ENCODE measurements around the gene ZCWPW1. TPM values are rescaled to one million over a fixed set of nuclear protein-coding genes. Genes with fewer than 3 reads are reported as not detected.

ZCWPW1 gene
- total and polyA plus RNA-seq, 2 experiments from 2014 or later, result 2.2 to 3.3 TPM

DNA sequence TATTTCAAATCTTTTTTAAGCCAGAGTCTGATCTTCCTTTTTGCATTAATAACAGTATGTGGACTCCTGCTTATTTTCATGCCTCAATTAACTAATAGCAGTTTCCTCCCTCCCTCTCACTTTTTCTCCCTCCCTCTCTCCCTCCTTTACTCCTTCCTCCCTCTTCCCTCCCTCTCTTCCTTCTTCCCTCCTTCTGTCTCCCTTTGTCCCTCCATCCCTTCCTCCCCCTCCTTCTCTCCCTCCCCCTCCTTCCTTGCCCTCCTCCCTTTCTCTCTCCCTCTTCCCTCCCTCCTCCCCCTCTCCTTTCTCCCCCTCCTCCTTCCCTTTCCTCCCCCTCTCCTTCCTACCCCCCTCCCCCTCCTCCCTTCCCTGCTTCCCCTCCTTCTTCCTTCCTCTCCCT is 2.0 kb downstream of the ZCWPW1 start:
- Histone ChIP-seq H2AFZ (no peak overlapping the region), H3K4me1 (ENCODE audit: insufficient read depth) (peaks cover 12% of the 10 kb centered on the region), H3K9me3 (ENCODE audit: low read depth) (no peaks in the 10 kb centered on the region), H3K27ac (no peak overlapping the region), H4K20me1 (ENCODE audit: insufficient read depth, poor library complexity, severe bottlenecking) (no peaks in the 10 kb centered on the region), H3K4me2 (no peak overlapping the region), H3K9me2 (replicated peaks; ENCODE audit: insufficient read depth) (no peaks in the 10 kb centered on the region), H3K36me3 (replicated peaks; ENCODE audit: insufficient read depth, low read depth) (no peaks in the 10 kb centered on the region), H3K4me3 (no peak overlapping the region), H3K79me2 (peaks cover 16% of the 10 kb centered on the region), H3K27me3 (no peaks in the 10 kb centered on the region)
- no peak for DNase-seq (ENCODE audit: low spot score)
- no peak for TF ChIP-seq EZH2phosphoT487 (IDR thresholded peaks at IDR 0.05; ENCODE audit: low read depth, severe bottlenecking, unreplicated experiment)
- no peak for TF ChIP-seq EZH2 (IDR thresholded peaks at IDR 0.05; ENCODE audit: borderline replicate concordance)
- TF ChIP-seq, protein P1, sequence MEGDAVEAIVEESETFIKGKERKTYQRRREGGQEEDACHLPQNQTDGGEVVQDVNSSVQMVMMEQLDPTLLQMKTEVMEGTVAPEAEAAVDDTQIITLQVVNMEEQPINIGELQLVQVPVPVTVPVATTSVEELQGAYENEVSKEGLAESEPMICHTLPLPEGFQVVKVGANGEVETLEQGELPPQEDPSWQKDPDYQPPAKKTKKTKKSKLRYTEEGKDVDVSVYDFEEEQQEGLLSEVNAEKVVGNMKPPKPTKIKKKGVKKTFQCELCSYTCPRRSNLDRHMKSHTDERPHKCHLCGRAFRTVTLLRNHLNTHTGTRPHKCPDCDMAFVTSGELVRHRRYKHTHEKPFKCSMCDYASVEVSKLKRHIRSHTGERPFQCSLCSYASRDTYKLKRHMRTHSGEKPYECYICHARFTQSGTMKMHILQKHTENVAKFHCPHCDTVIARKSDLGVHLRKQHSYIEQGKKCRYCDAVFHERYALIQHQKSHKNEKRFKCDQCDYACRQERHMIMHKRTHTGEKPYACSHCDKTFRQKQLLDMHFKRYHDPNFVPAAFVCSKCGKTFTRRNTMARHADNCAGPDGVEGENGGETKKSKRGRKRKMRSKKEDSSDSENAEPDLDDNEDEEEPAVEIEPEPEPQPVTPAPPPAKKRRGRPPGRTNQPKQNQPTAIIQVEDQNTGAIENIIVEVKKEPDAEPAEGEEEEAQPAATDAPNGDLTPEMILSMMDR (IDR thresholded peaks at IDR 0.05; ENCODE audit: poor library complexity), result no peak

DNA sequence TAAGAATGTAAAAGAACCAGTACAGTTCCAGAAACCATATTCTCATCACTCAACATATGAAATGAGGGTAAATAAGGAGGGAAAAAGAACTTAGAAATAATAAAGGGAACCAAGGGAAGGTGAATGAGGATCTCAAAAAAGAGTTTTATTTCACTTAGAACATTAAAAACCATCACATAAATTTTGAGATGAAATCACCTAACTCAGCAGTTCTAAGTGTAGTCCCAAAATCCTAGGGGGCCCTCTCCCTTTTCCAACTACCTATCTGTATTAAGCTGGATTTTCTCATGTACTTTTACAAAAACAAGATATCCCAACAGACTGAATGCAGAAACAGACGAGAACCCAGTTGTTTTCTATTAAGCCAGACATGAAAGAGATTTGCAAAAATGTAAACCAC is 3.2 kb downstream of the ZCWPW1 start:
- Histone ChIP-seq H3K36me3 (replicated peaks; ENCODE audit: insufficient read depth, low read depth) (no peaks in the 10 kb centered on the region), H3K4me1 (ENCODE audit: insufficient read depth) (peaks cover under 1% of the 10 kb centered on the region), H4K20me1 (ENCODE audit: insufficient read depth, poor library complexity, severe bottlenecking) (no peaks in the 10 kb centered on the region), H2AFZ (no peak overlapping the region), H3K27ac (no peak overlapping the region), H3K79me2 (peaks cover 4% of the 10 kb centered on the region), H3K27me3 (no peaks in the 10 kb centered on the region), H3K9me2 (replicated peaks; ENCODE audit: insufficient read depth) (no peaks in the 10 kb centered on the region), H3K9me3 (ENCODE audit: low read depth) (no peaks in the 10 kb centered on the region), H3K4me2 (no peak overlapping the region), H3K4me3 (no peak overlapping the region)
- 39% methylated on average over 1 of the region's 1 CpG for WGBS (ENCODE audit: low lambda C conversion rate, missing lambda C conversion rate)
- TF ChIP-seq EZH2phosphoT487 (IDR thresholded peaks at IDR 0.05; ENCODE audit: low read depth, severe bottlenecking, unreplicated experiment) (no peak), EZH2 (IDR thresholded peaks at IDR 0.05; ENCODE audit: borderline replicate concordance) (no peak)
- TF ChIP-seq, protein P1 (IDR thresholded peaks at IDR 0.05; ENCODE audit: poor library complexity), result no peak
- no peak for DNase-seq (ENCODE audit: low spot score)

DNA sequence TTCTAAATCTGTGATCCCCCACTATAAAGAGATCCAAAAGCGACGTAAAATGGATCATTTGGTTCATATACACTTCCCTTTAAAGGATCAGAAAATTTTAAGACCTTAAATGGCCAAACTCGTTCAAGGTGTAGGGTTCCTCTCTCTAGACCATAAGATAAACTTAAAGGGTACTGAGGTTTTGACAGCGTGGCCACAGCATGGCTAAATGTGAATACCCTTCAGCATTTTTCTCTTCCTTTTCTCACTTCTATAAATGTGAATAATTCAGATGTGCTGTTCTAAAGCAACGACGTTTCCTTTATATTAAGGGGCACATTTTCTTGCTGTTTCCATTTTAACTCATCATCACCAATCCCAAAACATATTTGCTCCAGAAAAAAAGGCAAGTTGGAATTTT is 5.2 kb downstream of the ZCWPW1 start:
- no peak for DNase-seq (ENCODE audit: low spot score)
- WGBS (ENCODE audit: low lambda C conversion rate, missing lambda C conversion rate), result 94% methylated on average over 6 of the region's 6 CpGs
- H4K20me1 ChIP-seq (ENCODE audit: insufficient read depth, poor library complexity, severe bottlenecking), result no peaks in the 10 kb centered on the region
- H3K79me2 ChIP-seq, result no peaks in the 10 kb centered on the region
- no peaks in the 10 kb centered on the region for H3K36me3 ChIP-seq (replicated peaks; ENCODE audit: insufficient read depth, low read depth)
- no peak overlapping the region for H3K27ac ChIP-seq
- H3K4me1 ChIP-seq (ENCODE audit: insufficient read depth), result no peaks in the 10 kb centered on the region
- H2AFZ ChIP-seq, result no peak overlapping the region
- H3K9me3 ChIP-seq (ENCODE audit: low read depth), result no peaks in the 10 kb centered on the region
- TF ChIP-seq EZH2phosphoT487 (IDR thresholded peaks at IDR 0.05; ENCODE audit: low read depth, severe bottlenecking, unreplicated experiment), result no peak
- TF ChIP-seq EZH2 (IDR thresholded peaks at IDR 0.05; ENCODE audit: borderline replicate concordance), result no peak
- TF ChIP-seq, protein P1 (IDR thresholded peaks at IDR 0.05; ENCODE audit: poor library complexity), result no peak
- H3K9me2 ChIP-seq (replicated peaks; ENCODE audit: insufficient read depth), result no peaks in the 10 kb centered on the region
- no peaks in the 10 kb centered on the region for H3K27me3 ChIP-seq
- H3K4me3 ChIP-seq, result no peak overlapping the region
- H3K4me2 ChIP-seq, result no peak overlapping the region

DNA sequence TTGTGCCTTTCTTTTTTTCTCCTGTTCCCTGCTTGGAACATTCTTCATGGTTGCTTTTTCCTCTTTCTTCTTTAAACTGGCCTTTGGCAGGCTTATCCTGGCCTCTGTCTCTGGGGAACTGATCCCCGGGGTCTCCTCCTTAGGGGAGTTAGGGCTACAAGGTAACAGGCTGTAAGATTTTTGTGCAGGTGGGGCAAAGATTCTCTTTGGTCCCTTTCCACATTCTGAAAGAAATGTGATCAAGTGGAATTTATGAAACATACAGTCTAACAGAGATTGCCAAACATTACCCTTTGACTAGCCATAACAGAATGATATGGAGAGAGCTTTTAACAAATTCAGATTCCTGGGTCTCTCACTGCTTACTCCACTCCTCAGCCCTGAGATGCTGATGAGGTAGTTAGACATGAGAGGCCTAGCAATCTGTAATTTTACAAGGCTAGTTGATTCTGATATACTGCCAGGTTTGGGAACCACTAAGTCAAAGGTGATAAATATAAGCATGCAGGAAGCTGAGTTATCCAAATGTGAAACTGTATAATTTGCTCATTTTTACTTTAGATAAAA is 8.8 kb downstream of the ZCWPW1 start:
- no peaks in the 10 kb centered on the region for H4K20me1 ChIP-seq (ENCODE audit: insufficient read depth, poor library complexity, severe bottlenecking)
- no peak overlapping the region for H3K27ac ChIP-seq
- H3K27me3 ChIP-seq, result no peaks in the 10 kb centered on the region
- TF ChIP-seq, protein P1 (IDR thresholded peaks at IDR 0.05; ENCODE audit: poor library complexity), result no peak
- no peaks in the 10 kb centered on the region for H3K79me2 ChIP-seq
- H2AFZ ChIP-seq, result no peak overlapping the region
- H3K4me3 ChIP-seq, result no peak overlapping the region
- no peak for DNase-seq (ENCODE audit: low spot score)
- no peaks in the 10 kb centered on the region for H3K36me3 ChIP-seq (replicated peaks; ENCODE audit: insufficient read depth, low read depth)
- H3K9me2 ChIP-seq (replicated peaks; ENCODE audit: insufficient read depth), result no peaks in the 10 kb centered on the region
- no peak overlapping the region for H3K4me2 ChIP-seq
- WGBS (ENCODE audit: low lambda C conversion rate, missing lambda C conversion rate), result 89% methylated on average over 1 of the region's 1 CpG
- no peaks in the 10 kb centered on the region for H3K9me3 ChIP-seq (ENCODE audit: low read depth)
- H3K4me1 ChIP-seq (ENCODE audit: insufficient read depth), result no peaks in the 10 kb centered on the region
